SU-DHL-6 (cell line): Measurements from ENCODE around the gene NMT1.

Experiments used
- H2AFZ ChIP-seq: fragments of 200-600 bp; sonication (generic); 2 replicates; pipeline ENCODE4 v1.6.1; 2014; ENCODE audit warnings: low read depth, mild to moderate bottlenecking, moderate library complexity, mixed read lengths, antibody characterized with exemption, low read length; ENCODE audit not compliant: severe bottlenecking
- H3F3A ChIP-seq: fragments of 200-600 bp; shearing (Covaris generic); 2 replicates; pipeline ENCODE4 v1.6.0; 2016; ENCODE audit warnings: antibody characterized with exemption, mild to moderate bottlenecking; ENCODE audit not compliant: insufficient read depth
- H3K27ac ChIP-seq: fragments of 200-600 bp; sonication (generic); 2 replicates; pipeline ENCODE4 v1.5.1; 2016; ENCODE audit warnings: low read depth, mild to moderate bottlenecking, low read length, moderate library complexity, mixed read lengths
- H3K27me3 ChIP-seq: fragments of 200-600 bp; sonication (generic), shearing (Covaris generic); 2 replicates; pipeline ENCODE4 v1.6.0; 2014; ENCODE audit warnings: mild to moderate bottlenecking, low read length
- H3K36me3 ChIP-seq: fragments of 200-600 bp; sonication (generic); 2 replicates; pipeline ENCODE4 v1.6.1; 2014; ENCODE audit warnings: mild to moderate bottlenecking, low read length, mixed read lengths
- H3K4me2 ChIP-seq: fragments of 300-600, 200-600 bp; shearing (Covaris generic), sonication (generic); 2 replicates; pipeline ENCODE4 v1.6.0; 2014; ENCODE audit warnings: low read length, low read depth, mild to moderate bottlenecking; ENCODE audit not compliant: poor library complexity, severe bottlenecking
- H3K4me3 ChIP-seq: fragments of 200-600 bp; sonication (generic); 2 replicates; pipeline ENCODE4 v1.5.1; 2014; ENCODE audit warnings: antibody characterized with exemption, low read length, mild to moderate bottlenecking, mixed read lengths; ENCODE audit not compliant: insufficient read depth, poor library complexity, severe bottlenecking
- H3K79me2 ChIP-seq: fragments of 200-600 bp; sonication (generic); 2 replicates; pipeline ENCODE4 v1.6.1; 2014; ENCODE audit warnings: mild to moderate bottlenecking, low read length, moderate library complexity; ENCODE audit not compliant: insufficient read depth
- H3K9ac ChIP-seq: fragments of 200-600 bp; sonication (generic); 2 replicates; pipeline ENCODE4 v1.7.0; 2014; ENCODE audit warnings: mild to moderate bottlenecking, low read length
- H3K9me2 ChIP-seq: fragments of 200-600 bp; sonication (generic); replicated peaks from 2 replicates; pipeline ENCODE4 v1.6.1; 2014; ENCODE audit warnings: low read length; ENCODE audit not compliant: insufficient read depth
- H3K9me3 ChIP-seq: fragments of 200-600 bp; sonication (generic); 2 replicates; pipeline ENCODE4 v1.6.1; 2014; ENCODE audit warnings: low read length, mixed read lengths; ENCODE audit not compliant: insufficient read depth
- H4K20me1 ChIP-seq: fragments of 200-600 bp; sonication (generic); 2 replicates; pipeline ENCODE4 v1.6.1; 2014; ENCODE audit warnings: low read depth, mild to moderate bottlenecking, antibody characterized with exemption, low read length, moderate library complexity, mixed read lengths
- EZH2phosphoT487 ChIP-seq: fragments of 200-600 bp; sonication (generic), shearing (Covaris generic); conservative IDR thresholded peaks from 2 replicates; pipeline ENCODE4 v1.6.1; 2018; ENCODE audit warnings: mild to moderate bottlenecking, antibody characterized with exemption, low read length, moderate library complexity, mixed read lengths
- TF ChIP-seq, protein P1 (sequence below): fragments of 200-600 bp; sonication (generic); IDR thresholded peaks from one replicate; pipeline ENCODE4 v1.5.1; 2017; ENCODE audit warnings: antibody characterized with exemption, mild to moderate bottlenecking, low read length, moderate library complexity; ENCODE audit not compliant: insufficient read depth, poor library complexity, severe bottlenecking

NMT1 gene

GRCh38 chr17:45128989-45129388, 67.9 kb downstream of the NMT1 start:
- TF ChIP-seq, protein P1, sequence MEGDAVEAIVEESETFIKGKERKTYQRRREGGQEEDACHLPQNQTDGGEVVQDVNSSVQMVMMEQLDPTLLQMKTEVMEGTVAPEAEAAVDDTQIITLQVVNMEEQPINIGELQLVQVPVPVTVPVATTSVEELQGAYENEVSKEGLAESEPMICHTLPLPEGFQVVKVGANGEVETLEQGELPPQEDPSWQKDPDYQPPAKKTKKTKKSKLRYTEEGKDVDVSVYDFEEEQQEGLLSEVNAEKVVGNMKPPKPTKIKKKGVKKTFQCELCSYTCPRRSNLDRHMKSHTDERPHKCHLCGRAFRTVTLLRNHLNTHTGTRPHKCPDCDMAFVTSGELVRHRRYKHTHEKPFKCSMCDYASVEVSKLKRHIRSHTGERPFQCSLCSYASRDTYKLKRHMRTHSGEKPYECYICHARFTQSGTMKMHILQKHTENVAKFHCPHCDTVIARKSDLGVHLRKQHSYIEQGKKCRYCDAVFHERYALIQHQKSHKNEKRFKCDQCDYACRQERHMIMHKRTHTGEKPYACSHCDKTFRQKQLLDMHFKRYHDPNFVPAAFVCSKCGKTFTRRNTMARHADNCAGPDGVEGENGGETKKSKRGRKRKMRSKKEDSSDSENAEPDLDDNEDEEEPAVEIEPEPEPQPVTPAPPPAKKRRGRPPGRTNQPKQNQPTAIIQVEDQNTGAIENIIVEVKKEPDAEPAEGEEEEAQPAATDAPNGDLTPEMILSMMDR, result no peak
- no peak for TF ChIP-seq EZH2phosphoT487
- no peaks in the 10 kb centered on the region for H3K9me3 ChIP-seq
- H3K27ac ChIP-seq, result no peak overlapping the region
- H3K9ac ChIP-seq, result no peak overlapping the region
- no peaks in the 10 kb centered on the region for H3K79me2 ChIP-seq
- H2AFZ ChIP-seq, result no peak overlapping the region
- no peak overlapping the region for H3K4me3 ChIP-seq
- peaks cover 3% of the 10 kb centered on the region; the same call in 1 of the 2 replicates for H3F3A ChIP-seq
- H3K27me3 ChIP-seq, result no peaks in the 10 kb centered on the region
- H4K20me1 ChIP-seq, result no peaks in the 10 kb centered on the region
- no peaks in the 10 kb centered on the region for H3K36me3 ChIP-seq
- H3K4me2 ChIP-seq, result no peak overlapping the region
- no peaks in the 10 kb centered on the region for H3K9me2 ChIP-seq

- Histone ChIP-seq H3F3A (peaks cover 4% of the 10 kb centered on the region; the same call in 1 of the 2 replicates), H3K27me3 (no peaks in the 10 kb centered on the region), H3K9ac (no peak overlapping the region), H3K79me2 (no peaks in the 10 kb centered on the region), H3K4me2 (no peak overlapping the region), H3K9me2 (no peaks in the 10 kb centered on the region), H3K9me3 (no peaks in the 10 kb centered on the region), H3K36me3 (no peaks in the 10 kb centered on the region), H3K27ac (no peak overlapping the region), H4K20me1 (no peaks in the 10 kb centered on the region), H3K4me3 (no peak overlapping the region), H2AFZ (no peak overlapping the region)
- TF ChIP-seq, protein P1, result no peak
- no peak for TF ChIP-seq EZH2phosphoT487
Measured at GRCh38 chr17:45129426-45129939, 68.4 kb downstream of the NMT1 start.

- Histone ChIP-seq H3K27me3 (no peaks in the 10 kb centered on the region), H3K9ac (no peak overlapping the region), H3K36me3 (no peaks in the 10 kb centered on the region), H3K9me3 (no peaks in the 10 kb centered on the region), H2AFZ (no peak overlapping the region), H3K4me2 (no peak overlapping the region), H3K27ac (no peak overlapping the region), H3K79me2 (no peaks in the 10 kb centered on the region), H3F3A (peaks cover 4% of the 10 kb centered on the region; the same call in 1 of the 2 replicates), H3K4me3 (no peak overlapping the region), H4K20me1 (no peaks in the 10 kb centered on the region), H3K9me2 (no peaks in the 10 kb centered on the region)
- no peak for TF ChIP-seq EZH2phosphoT487
- TF ChIP-seq, protein P1, result no peak
Measured at GRCh38 chr17:45129940-45130680, 69.0 kb downstream of the NMT1 start.
